Nephron (organoid): Measurements from ENCODE around the gene XPO5.

ENCODE experiments used
- H3K27ac Mint-ChIP-seq, 3 experiments: 2 replicates each; pipeline ENCODE4 v1.8.0; 2020; ENCODE audit warnings: mixed read lengths in 3 of 3, mild to moderate bottlenecking in 2 of 3, moderate library complexity in 1 of 3
- H3K27me3 Mint-ChIP-seq: 2 replicates; pipeline ENCODE4 v1.8.0; 2021; ENCODE audit warnings: low read depth, mild to moderate bottlenecking, moderate library complexity, mixed read lengths
- H3K36me3 Mint-ChIP-seq: 2 replicates; pipeline ENCODE4 v1.8.0; 2020; ENCODE audit warnings: low read depth, mixed read lengths
- H3K4me1 Mint-ChIP-seq: 2 replicates; pipeline ENCODE4 v1.8.0; 2020; ENCODE audit warnings: mixed read lengths
- H3K4me3 Mint-ChIP-seq, 3 experiments: 2 replicates each; pipeline ENCODE4 v1.8.0; 2020; ENCODE audit warnings: mild to moderate bottlenecking in 3 of 3, mixed read lengths in 3 of 3, moderate library complexity in 2 of 3
- H3K9me3 Mint-ChIP-seq: 2 replicates; pipeline ENCODE4 v1.8.0; 2020; ENCODE audit warnings: mixed read lengths
- TF ChIP-seq, protein P1 (sequence below), 3 experiments: fragments of 200-600 bp; sonication (generic); IDR thresholded peaks; one replicate each; pipeline ENCODE4 v1.5.0; 2021; ENCODE audit warnings: antibody characterized with exemption in 3 of 3; ENCODE audit not compliant: unreplicated experiment in 3 of 3

The XPO5 gene

DNA sequence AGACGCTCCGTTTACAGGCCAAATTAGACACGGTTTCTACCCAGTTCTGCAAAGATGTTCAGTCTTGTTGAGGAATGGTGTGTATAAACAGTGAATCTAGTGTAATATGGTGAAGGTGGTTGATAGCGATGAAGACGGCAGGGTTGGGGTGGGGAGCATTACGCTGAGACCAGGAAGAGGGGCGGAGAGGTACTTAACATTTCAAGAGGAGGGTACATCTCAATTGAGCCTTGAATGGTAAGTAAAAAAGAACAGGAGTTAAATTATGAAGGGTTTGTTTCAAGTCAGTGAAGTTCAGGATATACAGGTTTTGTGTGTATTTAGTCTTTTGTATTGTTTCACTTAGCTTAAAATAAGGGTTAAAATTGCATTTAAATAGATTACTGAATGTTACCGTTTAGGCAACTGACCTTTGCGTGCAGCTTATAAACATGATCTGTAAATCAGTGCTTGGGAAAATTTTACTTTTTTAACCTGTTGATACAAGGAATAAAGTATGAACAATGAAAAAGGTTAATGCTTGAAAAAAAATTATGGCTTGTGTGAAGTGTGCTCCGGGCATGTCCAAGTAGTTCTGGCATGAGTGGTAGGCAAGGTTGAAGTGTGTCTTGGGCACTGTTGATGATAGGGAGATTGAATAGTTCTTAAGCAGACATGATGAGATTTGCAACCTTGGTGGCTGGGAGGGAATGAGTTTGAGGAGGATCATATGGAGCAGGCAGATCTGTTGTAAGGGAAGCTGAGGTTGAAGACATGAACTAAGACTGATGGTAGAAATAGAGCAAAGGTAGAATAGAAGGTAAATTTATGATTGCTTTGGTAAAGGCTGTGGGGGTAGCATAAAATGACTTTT is 58.1 kb downstream of the XPO5 start:
- H3K4me3 Mint-ChIP-seq = no peak overlapping the region
- TF ChIP-seq, protein P1, sequence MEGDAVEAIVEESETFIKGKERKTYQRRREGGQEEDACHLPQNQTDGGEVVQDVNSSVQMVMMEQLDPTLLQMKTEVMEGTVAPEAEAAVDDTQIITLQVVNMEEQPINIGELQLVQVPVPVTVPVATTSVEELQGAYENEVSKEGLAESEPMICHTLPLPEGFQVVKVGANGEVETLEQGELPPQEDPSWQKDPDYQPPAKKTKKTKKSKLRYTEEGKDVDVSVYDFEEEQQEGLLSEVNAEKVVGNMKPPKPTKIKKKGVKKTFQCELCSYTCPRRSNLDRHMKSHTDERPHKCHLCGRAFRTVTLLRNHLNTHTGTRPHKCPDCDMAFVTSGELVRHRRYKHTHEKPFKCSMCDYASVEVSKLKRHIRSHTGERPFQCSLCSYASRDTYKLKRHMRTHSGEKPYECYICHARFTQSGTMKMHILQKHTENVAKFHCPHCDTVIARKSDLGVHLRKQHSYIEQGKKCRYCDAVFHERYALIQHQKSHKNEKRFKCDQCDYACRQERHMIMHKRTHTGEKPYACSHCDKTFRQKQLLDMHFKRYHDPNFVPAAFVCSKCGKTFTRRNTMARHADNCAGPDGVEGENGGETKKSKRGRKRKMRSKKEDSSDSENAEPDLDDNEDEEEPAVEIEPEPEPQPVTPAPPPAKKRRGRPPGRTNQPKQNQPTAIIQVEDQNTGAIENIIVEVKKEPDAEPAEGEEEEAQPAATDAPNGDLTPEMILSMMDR (IDR thresholded peaks at IDR 0.05; ENCODE audit: unreplicated experiment in 3 of 3) = no peak
- no peaks in the 10 kb centered on the region for H3K9me3 Mint-ChIP-seq
- H3K27me3 Mint-ChIP-seq = no peaks in the 10 kb centered on the region
- H3K4me1 Mint-ChIP-seq = peaks cover 19% of the 10 kb centered on the region
- peaks cover 41% of the 10 kb centered on the region for H3K36me3 Mint-ChIP-seq
- H3K27ac Mint-ChIP-seq = no peak overlapping the region

DNA sequence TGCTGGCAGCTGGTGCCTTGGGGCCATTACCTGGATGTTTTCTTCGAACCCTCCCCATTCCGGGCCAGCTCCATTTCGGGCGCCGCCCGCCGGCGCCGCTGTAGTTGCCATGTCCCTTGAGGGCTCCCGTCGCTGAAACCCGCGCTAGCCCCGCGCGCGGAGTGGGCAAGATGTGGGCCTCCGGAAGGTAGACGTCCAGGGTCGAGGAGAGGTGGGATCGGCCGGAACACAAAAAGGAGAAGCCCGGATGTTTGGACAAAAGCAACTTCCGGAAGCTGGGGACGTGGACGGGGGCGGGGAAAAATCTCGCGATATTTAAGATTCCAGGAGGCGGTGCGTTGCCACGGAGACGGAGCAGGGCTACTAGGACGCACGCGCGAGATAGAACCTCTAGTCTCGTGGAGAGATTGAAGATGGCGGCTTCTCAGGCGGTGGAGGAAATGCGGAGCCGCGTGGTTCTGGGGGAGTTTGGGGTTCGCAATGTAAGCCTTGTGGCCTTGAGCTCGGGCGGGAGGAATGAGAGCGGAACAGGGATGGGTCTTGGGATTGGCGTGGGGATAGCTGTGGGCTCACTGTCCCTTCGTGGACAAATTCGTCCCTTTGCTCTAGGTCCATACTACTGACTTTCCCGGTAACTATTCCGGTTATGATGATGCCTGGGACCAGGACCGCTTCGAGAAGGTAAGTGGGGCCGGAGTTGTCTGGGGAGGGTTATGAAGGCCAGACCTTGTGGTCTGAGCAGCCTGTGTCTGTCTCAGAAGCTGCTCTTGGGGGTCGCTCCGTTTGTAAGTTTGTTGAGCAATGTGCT is 58.9 kb downstream of the XPO5 start, which contains the start of the genes POLR1C and YIPF3:
Gene POLR1C, plus strand, starts transcription at position 393 of the 808 bp plus-strand sequence. Its CDS starts 21 bp downstream, at position 414.
Gene YIPF3, minus strand, starts transcription at position 230 of the 808 bp plus-strand sequence. Its CDS starts 119 bp downstream, at position 111.
- peaks cover 37% of the 10 kb centered on the region for H3K36me3 Mint-ChIP-seq
- H3K27me3 Mint-ChIP-seq = no peaks in the 10 kb centered on the region
- TF ChIP-seq, protein P1 (IDR thresholded peaks at IDR 0.05; ENCODE audit: unreplicated experiment in 3 of 3) = no peak
- peaks cover 19% of the 10 kb centered on the region for H3K4me1 Mint-ChIP-seq
- no peaks in the 10 kb centered on the region for H3K9me3 Mint-ChIP-seq
- H3K4me3 Mint-ChIP-seq = no peak within 1 kb of the TSS
- H3K27ac Mint-ChIP-seq = no peak within 1 kb of the TSS

DNA sequence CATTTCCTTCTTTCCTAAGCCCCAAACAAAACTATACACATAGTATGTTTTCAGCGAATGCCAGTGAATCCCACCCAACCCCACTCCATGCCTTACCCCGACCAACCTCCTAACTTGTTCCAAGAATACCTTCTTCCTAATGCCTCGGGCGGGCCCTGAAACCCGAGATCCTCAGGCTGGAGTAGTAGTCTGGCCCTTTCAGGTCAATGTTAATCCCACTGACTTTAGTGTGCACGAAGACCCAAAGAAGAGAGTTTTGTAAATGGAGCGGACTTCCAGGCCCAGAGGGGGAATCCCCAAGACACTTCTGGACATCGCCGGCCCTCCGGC is 59.5 kb downstream of the XPO5 start:
- Mint-ChIP-seq H3K4me1 (peaks cover 19% of the 10 kb centered on the region), H3K27me3 (no peaks in the 10 kb centered on the region), H3K9me3 (no peaks in the 10 kb centered on the region), H3K36me3 (peaks cover 42% of the 10 kb centered on the region), H3K4me3 (no peak overlapping the region), H3K27ac (no peak overlapping the region)
- TF ChIP-seq, protein P1 (IDR thresholded peaks at IDR 0.05; ENCODE audit: unreplicated experiment in 3 of 3) = no peak

DNA sequence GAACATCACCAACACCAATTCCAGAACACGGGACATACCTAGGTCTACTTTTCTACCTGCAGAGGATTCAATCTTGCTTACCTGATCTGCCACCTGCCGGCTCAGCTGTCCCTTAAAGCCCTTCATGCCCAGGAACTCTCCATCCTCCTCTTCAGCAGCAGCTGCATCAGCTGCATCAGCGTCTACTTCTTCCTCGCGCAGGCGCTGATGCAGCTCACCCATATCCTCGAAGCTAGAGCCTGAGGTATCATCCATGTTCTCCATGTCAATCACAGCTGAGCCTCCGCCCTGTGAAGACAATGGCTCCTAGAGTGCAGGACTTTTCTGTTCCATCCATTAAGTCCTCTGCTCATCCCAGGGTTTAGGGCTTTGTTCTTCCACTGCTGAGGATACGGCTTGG is 60.0 kb downstream of the XPO5 start:
- peaks cover 43% of the 10 kb centered on the region for H3K36me3 Mint-ChIP-seq
- no peaks in the 10 kb centered on the region for H3K9me3 Mint-ChIP-seq
- H3K4me3 Mint-ChIP-seq = no peak overlapping the region
- TF ChIP-seq, protein P1 (IDR thresholded peaks at IDR 0.05; ENCODE audit: unreplicated experiment in 3 of 3) = no peak
- peaks cover 19% of the 10 kb centered on the region for H3K4me1 Mint-ChIP-seq
- H3K27ac Mint-ChIP-seq = no peak overlapping the region
- no peaks in the 10 kb centered on the region for H3K27me3 Mint-ChIP-seq

DNA sequence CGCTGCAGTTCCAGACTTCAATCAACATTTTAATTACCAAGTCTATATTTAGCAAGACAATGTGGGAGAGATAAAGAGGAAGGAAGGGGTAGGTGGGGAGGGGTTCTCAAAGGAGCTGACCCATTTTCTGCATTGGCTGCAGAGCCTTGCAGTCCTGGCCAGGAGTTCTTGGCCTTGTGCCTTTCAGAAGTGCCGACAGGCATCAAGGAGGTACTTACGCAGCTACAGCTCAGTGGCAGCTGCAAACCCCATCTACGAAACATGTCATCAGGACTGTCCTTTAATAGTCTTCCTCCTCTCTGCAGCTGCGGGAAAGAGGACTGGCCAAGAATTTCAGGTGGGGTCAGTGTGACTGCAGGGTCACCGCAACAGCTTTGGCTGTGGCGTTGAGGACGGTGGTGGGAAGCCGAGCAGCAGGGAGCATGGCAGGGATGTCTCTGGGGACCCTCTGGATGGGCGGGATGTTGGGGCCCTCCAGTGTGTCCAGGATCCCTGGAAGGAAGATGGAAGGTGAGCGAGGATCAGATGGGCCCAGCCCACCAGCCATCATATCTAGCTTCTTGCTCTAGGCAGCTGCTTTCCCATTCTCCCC is 63.9 kb downstream of the XPO5 start:
- peaks cover 33% of the 10 kb centered on the region for H3K36me3 Mint-ChIP-seq
- H3K27me3 Mint-ChIP-seq = peaks cover 18% of the 10 kb centered on the region
- H3K4me3 Mint-ChIP-seq = peak overlapping the region; percentile 45 to 72 (median 68)
- TF ChIP-seq, protein P1 (IDR thresholded peaks at IDR 0.05; ENCODE audit: unreplicated experiment in 3 of 3) = no peak
- H3K27ac Mint-ChIP-seq = no peak overlapping the region
- H3K9me3 Mint-ChIP-seq = no peaks in the 10 kb centered on the region
- H3K4me1 Mint-ChIP-seq = peaks cover 28% of the 10 kb centered on the region
